OCI-LY3 (cell line): ENCODE data around the gene ATP5PB.

Experiments
- EZH2phosphoT487 ChIP-seq: fragments of 200-600 bp; shearing (Covaris generic); IDR thresholded peaks from 2 replicates; pipeline ENCODE4 v1.6.1; 2018; ENCODE audit warnings: antibody characterized with exemption, mixed run types, low read depth
- TF ChIP-seq, protein P1 (sequence below): fragments of 200-600, 300-600 bp; sonication (generic); IDR thresholded peaks from 2 replicates; pipeline ENCODE4 v1.5.1; 2014; ENCODE audit warnings: antibody characterized with exemption, low read length, low read depth

DNA sequence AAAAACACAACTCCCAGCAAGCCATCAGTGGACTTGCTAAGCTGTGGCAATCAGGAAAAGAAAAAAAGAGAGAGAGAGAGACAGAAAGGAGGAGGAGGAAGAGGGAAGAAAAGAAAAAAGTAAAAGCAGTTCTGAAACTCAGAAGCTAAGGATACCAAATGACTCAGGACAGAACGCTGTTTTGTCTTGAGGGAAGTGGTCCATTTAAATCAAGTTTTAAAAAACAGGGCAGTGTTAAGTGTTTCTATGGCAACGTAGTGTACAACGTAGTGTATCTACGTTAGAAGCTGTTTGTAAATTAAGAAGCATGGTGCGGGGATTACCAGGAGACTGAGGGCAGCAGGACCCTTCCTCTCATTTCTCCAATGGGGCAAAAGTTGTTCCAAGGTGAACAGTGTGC, 48.3 kb downstream of the ATP5PB start:
- TF ChIP-seq, protein P1, sequence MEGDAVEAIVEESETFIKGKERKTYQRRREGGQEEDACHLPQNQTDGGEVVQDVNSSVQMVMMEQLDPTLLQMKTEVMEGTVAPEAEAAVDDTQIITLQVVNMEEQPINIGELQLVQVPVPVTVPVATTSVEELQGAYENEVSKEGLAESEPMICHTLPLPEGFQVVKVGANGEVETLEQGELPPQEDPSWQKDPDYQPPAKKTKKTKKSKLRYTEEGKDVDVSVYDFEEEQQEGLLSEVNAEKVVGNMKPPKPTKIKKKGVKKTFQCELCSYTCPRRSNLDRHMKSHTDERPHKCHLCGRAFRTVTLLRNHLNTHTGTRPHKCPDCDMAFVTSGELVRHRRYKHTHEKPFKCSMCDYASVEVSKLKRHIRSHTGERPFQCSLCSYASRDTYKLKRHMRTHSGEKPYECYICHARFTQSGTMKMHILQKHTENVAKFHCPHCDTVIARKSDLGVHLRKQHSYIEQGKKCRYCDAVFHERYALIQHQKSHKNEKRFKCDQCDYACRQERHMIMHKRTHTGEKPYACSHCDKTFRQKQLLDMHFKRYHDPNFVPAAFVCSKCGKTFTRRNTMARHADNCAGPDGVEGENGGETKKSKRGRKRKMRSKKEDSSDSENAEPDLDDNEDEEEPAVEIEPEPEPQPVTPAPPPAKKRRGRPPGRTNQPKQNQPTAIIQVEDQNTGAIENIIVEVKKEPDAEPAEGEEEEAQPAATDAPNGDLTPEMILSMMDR: no peak
- TF ChIP-seq EZH2phosphoT487: no peak
